Right kidney (tissue), 1 donor: ENCODE measurements around the gene GNAZ.
A peak's percentile ranks its signal among the peaks of the same experiment; 100 is the strongest.
"Not testable (repeated sequence)": the region's sequence is repeated elsewhere in the genome, so short reads cannot be mapped to it uniquely, and the experiment has no call there.

Experiments
- DNase-seq: peaks from one replicate; pipeline ENCODE4 v3.0.0-alpha.2; 2016

The GNAZ gene

DNA sequence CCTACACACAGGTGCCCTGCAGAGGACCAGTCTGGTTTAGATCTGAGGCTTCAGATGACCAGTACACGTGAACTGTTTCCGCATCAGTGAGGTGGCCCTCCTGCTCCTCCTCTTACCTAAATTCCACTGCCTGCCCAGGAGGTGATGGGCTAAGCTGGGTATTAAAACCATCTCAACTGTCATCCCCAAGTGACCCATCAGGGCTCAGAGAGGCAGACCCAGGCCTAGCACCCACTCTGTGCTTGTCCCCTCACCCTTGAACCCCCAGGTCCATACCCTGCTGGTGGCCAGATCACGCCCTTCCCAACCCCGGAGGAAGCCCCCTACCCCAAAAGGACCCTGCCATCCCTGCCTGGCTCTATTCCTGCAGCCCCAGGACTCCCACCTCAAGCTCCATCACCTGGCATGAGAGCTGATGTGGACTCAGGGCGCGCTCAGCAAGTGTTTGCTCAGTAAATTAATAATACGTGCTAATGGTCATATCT lies 50.1 kb downstream of the GNAZ start:
- no peak for DNase-seq

DNA sequence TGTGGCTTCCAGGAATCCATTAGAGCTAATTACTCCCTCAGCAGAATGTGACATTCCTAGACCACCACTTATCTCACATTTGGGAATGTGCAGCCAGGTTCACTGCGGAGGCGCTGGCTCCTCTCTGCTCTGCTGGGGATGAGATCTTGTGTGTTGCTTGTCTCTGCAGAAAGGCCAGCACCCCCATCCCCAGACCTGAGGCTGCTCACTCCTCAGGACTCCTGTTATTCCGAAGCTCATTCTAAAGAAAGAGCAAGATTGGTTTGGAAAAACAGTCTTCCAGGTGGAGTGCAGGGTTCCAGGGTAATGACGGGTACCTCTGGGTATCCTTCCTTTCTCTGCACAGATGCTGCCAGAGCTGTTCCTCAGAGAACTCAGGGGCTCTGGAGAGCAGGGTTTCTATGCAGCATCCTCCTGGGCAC lies 50.7 kb downstream of the GNAZ start:
- no peak for DNase-seq

DNA sequence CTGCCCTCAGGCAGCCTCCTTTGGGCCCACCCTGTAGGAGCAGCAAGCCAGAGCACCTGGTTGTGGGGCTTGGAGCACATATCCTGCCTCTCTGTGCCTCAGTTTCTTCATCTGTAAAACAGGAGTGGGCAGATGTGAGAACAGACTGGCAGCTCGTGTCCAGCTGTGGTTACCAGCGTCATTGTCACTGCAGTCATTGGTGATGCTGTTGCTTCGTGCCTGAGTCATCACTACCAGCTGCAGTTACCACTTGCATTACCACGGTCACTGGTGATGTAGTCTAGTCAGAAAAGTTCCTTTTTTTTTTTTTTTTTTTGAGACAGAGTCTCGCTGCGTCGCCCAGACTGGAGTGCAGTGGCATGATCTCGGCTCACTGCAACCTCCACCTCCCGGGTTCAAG lies 51.1 kb downstream of the GNAZ start:
- DNase-seq, result no peak

DNA sequence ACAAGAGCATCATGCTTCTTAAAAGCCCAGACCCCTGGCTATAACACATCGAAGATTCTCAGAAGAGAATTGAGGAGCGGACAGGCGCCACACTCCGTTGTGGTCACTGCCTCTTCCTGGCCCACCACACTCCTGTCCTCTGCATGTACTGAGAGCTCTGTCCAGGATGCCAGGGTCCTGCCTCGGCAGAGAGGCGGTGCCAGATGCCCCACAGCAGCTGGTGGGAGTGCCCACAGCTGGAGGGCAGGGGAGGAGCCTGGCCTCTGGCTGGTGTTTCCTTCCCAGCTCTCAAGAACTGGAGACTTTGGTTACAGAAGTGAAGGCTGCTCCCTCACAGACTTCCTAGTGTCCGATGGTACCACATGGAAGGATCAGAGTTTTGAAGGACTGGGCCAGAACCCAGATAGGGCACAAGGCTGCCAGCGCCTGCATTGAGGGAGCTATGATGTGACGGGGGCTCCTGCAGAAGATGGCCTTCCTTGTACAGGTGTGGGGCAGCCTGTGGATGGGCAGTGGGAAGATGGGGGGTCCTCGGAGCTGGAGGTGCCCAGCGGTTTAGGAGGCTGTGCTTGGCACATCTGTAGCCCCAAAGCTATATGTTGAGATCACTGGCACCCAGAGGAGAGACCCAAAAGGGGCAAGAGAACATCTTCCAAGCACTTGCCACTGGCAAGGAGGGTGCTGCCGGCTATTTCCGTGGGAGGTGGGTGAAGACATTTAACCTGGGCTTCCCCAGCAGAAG lies 52.1 kb downstream of the GNAZ start:
- DNase-seq, result no peak

DNA sequence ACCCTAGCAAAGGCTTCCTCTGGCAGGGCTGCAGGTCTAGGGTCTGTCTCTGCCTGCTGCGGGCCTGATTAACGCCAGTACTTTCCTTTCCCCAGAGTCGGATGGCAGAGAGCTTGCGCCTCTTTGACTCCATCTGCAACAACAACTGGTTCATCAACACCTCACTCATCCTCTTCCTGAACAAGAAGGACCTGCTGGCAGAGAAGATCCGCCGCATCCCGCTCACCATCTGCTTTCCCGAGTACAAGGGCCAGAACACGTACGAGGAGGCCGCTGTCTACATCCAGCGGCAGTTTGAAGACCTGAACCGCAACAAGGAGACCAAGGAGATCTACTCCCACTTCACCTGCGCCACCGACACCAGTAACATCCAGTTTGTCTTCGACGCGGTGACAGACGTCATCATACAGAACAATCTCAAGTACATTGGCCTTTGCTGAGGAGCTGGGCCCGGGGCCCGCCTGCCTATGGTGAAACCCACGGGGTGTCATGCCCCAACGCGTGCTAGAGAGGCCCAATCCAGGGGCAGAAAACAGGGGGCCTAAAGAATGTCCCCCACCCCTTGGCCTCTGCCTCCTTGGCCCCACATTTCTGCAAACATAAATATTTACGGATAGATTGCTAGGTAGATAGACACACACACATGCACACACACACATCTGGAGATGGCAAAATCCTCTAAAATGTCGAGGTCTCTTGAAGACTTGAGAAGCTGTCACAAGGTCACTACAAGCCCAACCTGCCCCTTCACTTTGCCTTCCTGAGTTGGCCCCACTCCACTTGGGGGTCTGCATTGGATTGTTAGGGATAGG lies 52.9 kb downstream of the GNAZ start:
- DNase-seq, result no peak

DNA sequence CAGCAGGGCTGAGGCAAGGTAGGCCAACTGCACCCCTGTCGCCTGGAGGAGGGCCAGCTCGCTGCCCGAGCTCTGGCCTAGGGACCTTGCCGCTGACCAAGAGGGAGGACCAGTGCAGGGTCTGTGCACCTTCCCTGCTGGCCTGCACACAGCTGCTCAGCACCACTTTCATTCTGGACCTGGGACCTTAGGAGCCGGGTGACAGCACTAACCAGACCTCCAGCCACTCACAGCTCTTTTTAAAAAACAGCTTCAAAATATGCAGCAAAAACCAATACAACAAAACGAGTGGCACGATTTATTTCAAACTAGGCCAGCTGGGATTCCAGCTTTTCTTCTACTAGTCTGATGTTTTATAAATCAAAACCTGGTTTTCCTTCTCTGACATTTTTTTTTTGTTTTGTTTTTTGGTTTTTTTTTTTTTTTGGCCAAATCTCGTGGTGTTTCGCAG lies 53.5 kb downstream of the GNAZ start:
- no peak for DNase-seq

DNA sequence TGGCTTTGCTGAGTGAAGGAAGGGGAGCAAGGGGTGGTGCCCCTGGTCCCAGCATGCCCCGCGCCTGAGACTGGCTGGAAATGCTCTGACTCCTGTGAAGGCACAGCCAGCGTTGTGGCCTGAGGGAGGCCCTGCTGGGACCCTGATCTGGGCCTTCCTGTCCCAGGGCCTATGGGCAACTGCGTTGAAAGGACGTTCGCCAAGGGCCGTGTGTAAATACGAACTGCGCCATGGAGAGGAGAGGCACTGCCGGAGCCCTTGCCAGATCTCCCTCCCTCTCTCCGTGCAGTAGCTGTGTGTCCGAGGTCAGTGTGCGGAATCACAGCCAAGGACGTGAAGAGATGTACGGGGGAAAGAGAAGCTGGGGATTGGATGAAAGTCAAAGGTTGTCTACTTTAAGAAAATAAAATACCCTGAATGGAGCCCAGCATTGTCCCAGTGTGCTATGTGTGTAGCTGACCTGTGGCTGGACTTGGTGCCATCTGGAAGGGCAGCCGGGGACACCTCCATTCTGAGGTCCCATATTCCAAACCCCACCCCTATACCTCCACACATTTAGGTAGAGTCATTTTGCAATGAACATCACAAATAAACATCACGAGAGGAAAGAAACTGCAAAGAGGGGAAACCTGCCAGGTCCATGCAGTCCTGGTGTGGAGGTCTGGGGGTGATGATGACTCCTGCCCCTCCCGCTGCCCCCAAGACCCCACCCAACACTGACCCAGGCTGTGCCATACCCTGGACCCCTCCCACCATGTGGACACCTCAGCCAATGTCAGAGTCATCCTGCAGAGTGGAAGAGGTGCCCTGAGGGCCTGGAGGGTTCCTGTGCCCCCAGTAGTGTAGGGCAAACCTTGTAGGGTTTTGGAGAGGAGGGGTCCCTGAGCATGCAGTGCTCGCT lies 54.5 kb downstream of the GNAZ start:
- DNase-seq, result no peak

DNA sequence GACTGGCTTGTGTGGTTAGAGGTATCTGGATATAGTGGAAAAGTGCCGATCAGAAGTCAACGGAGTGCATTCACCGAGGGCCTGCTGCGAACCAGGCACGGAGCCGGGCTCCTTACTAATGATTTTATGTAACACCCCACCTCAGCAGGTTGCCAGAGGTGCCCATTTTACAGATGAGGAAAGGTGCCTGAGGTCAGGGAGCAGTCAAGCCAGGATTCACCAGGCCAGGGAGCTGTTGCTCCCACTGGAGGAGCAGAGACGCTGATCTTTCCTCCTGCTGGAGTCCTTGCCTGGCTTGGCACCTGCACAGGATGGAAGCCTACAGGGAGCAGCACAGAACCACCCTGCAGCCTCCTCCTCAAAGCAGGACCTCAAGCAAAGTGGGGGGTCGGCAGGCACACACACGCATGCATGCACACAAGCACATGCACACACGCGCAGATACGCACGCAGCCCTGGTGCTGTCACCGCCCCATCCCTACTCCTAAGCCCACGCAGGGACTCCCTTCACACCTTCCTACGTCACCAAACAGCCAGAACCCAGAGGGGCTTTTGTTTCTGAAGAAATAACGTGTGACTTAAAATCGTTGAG lies 55.3 kb downstream of the GNAZ start:
- no peak for DNase-seq

DNA sequence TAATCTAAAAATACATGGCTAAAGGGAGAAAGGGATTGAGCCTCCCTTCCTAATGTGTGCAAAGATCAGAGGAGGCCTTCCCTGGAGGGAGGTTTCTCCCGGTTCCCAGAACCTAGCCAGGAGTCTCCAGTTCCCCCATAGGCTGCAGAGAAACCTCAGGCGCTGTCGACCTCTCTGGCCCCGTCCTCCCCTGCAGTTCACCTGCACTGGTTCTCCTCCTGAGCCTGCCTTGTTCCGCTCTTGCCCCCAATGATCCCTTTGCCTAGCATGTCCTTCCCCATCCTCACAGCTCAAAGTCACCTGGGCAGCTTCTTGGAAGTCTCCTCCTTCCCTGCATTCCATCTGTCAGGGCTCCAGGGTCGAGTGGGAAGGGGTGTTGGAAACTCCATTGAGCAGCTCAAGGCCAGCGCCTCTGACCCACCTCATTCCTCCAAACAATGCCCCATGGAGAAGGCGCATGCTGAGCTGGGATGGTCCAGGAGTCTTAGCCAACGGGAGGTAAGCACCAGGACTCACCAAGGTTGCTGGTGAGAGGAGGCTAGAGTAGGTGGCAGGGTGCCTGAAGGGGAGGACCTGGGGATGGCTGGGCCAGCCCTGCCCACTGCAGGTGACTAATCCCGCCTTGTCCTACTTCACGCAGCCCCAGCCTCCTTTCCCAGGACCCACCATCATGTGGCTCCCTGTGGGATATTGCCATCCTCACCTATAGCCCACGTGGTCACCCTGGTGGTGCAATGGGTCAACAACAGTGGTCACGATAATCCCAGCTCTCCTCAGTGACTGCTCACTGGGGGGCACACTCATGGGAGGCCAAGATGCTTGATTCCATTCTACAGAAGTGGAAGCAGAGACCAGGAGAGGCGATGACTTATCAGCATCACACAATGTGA lies 56.1 kb downstream of the GNAZ start:
- DNase-seq, result no peak

DNA sequence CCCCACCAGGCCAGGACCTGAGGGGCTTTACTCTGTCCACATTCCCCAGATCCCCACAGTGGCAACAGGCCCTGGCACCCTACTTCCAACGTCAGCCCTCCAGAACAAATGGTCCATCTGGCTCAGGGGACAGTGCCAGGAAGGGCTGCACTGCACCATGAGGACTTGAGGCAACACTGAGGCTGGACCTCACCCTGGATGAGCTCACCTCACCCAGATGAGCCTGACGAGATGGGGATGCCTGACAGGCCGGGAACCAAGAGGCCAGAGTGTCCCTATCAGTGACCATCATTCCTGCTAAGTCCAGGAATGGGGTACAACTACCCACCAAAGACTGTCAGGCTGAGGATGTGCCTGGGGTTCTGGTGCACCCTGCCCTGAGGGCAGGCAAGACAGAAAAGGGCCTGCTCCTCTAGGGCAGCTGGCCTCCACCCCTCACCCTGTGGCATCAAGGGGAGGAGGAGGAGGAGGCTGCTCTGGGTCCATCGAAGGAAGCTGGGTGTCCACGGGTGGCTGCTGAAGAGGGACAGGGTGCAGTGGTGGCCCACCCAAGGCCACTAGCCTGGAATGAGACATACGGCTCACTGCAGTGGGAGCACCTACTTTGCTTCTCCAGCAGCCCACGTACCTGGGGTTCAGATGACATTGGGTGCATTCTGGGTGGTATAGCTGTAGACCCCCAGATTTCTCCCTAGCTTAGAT lies 56.9 kb downstream of the GNAZ start:
- DNase-seq, result no peak

DNA sequence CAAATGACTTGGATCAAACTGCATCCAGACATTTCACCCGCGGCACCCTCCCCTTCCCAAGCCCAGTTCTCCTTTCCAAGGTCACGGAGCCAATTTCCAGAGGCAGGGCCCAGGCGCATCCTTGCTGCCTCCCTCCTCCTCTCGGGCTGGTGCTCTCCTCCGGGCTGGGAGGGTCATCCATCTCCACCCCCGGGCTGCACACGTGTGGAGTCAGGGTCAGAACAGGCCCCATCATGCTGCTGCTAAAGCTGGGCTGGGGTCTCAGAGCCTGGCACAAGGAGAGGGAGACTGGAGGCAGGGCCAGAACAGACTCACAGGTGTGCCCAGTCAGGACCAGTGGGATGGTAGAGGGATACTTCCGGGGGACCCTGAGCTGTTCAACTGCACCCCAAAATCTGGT lies 57.5 kb downstream of the GNAZ start:
- no peak for DNase-seq

DNA sequence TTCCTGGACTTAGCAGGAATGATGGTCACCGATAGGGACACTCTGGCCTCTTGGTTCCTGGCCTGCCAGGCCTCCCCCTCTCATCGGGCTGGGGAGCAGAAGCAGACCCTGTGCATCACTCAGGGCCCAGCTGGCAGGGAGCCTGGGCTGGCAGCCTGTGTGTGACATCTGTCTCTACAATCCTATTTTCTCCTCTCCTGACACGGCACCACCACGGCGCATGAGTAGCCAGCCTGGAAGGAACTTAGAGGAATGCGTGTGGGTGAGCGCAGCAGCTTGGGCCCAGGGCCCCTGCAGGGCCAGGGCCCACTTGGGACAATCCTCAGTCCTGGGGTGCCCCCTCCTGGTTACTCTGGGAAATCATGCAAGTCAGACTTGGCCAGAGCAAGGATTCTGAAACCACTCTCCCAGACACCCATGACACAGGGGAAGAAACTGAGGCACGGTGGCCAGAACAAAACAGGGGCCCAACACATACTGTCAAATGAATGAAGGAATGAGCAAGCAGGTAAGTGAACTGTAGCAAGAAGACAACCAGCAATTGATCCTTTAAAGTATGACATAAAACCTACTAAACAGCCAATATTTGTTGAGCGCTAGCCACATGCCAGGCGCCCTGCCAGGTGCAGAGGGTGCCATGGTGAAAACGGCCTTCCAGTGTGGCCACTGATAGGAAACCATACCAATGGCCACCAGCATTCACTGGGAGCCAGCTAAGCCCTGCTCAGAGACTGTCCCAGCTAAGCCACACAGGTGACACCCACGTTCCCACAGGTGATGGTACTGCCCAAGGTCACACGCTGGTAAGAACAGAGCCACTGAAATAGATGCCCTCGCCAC lies 58.2 kb downstream of the GNAZ start:
- peak; percentile 63 for DNase-seq

DNA sequence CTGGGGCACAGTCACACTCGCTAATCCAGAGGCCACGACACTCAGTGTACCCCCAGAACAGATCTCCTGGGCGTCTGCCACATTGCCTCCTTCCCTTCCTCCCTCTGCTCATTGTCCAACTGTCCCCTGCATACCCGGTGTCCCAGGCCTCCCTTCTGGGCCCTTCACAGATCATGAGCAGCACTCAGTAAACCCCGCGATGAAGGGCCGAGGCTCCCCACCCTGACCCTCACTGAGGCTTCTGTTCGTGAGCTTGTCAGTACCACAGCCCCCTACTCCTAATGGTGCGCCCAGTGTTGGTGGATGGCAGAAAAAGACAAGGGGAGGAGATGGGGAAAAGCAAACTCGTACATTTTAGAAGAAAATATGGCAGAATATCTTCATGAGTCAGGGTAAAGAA lies 58.8 kb downstream of the GNAZ start:
- DNase-seq, result no peak

DNA sequence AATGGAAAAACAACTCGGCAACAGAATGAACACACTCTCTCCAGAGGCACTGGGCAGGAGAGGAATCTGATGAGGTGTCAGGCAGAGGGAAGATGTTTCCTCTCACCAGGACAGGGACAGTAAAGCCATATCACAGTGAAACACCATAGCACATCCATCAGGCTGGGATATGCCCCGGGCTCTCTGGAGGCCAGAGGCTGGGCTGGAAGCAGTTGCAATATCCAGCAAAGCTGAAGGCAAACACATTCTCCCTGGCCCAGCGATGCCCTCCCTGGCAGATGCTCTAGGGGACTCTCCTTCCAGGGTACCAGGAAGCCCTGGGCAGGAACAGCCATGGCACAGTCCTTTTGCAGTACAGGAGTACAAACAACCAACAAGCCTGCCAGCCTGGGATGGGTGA lies 60.4 kb downstream of the GNAZ start:
- no peak for DNase-seq

DNA sequence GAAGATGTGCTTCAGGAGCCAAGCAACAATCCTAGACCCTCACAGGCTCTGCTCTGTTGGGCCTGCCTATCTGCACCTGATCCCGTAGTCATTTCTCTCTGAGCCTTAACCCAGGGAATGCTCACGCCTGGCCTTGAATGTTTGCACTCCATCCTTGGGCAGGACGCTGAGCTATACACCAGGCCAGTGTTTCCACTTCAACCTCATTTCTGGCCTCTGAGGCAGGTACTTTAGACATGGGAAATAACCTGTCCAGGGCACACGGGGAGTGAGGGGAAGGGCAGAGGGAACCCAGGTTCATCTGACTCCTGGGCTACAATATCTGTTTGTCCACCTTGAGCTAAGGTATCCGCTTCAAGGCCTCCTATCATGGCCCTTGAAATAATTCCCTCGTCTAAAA lies 61.6 kb downstream of the GNAZ start:
- no peak for DNase-seq

DNA sequence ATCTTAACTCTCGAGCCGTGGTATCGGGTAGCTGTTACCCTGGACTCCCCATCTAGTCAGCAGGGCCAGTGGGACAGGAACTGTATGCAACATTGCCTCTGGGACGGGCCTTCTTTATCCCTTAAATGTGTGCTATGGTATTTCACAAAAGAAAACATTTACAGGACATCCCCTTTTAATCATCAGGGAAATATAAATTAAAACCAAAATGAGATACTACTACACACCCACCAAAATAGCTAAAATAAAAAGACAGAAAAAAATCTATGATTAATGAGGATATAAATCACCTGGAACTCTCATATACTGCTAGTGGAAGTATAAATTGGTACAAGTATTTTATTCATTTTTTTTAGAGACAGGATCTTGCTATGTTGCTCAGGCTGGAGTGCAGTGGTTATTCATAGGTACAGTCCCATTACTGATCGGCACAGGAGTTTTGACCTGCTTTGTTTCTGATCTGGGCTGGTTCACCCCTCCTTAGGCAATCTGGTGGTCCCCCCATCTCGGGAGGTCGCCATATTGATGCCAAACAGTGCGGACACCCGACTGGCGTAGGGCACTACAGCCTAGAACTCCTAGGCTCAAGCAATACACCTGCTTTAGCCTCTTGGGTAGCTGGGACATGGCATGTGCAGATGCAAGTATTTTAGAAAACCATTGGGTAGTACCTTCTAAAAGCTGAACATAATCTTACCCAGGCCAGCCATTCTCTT lies 62.2 kb downstream of the GNAZ start:
- DNase-seq, result no peak

DNA sequence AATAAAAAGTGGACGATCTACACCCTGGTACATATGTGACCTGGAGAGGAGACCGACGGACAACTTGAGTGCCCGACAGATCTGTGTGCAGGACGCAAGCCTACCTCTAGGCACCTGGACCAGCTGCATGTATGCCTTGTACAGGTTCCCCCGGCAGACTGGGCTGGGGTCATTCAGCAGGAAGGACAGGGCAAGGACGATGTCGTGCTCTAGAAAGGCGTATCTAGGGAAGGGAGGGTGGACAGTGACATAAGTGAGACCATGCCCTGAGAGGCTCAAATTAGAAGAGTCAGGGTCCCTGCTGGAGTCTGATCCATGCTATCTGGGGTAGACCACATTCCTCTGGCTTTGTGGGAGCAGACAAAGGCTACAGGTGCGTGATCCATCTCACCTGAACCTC lies 63.6 kb downstream of the GNAZ start:
- DNase-seq, result no peak

DNA sequence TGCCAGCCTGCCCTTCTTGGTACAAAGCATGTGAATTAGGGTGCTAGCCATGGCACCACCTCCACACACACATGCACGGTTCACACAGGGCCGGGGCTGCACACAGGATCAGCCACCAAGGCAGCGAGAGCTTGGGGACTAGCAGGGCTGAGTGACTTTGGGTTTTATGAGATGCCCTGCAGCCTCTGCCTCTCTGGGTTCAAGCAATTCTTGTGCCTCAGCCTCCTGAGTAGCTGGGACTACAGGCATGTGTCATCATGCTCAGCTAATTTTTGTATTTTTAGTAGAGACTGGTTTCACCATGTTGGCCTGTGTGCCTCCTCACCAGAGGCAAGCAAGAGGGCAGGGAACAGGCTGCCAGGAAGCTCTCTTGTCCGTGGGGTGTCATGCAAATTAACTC lies 66.7 kb downstream of the GNAZ start:
- DNase-seq, result not testable (repeated sequence)

DNA sequence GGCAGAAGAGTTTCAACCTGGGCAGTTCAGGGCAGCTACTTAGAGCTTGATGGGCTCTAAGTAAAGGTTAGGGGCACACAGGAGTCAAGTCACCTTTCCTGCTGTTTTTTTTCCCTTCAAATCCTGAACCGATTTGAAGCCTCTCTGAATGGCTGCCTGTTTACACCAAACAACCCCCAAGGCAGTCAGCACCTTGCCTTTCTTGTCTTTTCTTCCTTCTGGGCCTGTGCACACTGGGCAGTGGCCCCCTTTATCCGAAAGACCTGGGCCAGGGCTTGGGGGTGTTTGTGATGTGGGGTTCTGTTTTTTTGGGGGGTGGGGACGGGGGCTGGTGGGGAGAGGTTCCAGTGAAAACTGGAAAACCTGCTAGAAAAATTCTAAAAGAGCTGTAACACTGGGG lies 67.1 kb downstream of the GNAZ start:
- DNase-seq, result no peak
